Measurements from ENCODE around the gene C1orf159.
"Not testable (repeated sequence)": the region's sequence is repeated elsewhere in the genome, so short reads cannot be mapped to it uniquely, and the experiment has no call there.

Gene C1orf159

DNA sequence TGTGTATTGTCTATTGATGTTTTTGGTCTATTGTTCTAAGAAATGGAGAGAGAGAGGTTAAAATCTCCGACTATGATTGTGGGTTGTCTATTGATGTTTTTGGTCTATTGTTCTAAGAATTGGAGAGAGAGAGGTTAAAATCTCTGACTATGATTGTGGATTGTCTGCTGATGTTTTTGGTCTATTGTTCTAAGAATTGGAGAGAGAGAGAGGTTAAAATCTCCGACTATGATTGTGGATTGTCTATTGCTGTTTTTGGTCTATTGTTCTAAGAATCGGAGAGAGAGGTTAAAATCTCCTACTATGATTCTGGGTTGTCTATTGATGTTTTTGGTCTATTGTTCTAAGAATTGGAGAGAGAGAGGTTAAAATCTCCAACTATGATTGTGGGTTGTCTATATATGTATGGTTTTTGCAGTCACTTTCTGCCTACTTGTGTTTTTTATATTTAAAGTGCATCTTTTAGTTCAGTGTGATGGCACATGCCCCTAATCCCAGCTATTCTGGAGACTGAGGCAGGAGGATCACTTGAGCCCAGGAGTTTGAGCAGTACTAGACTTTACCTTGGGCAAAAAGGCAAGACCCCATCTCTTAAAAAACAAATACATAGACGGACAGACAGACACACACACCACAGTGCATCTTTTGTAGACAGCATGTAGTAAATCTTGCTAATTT lies 16.2 kb downstream of the C1orf159 start:
- H3K79me2 ChIP-seq (ENCODE audit: insufficient read depth, low read length), result no peaks in the 10 kb centered on the region
- no peaks in the 10 kb centered on the region for H3K9me2 ChIP-seq (replicated peaks; ENCODE audit: insufficient read depth, low read length)
- no peak overlapping the region for H3K4me2 ChIP-seq (ENCODE audit: low read depth, low read length, poor library complexity, severe bottlenecking)
- H3F3A ChIP-seq (ENCODE audit: insufficient read depth), result no peaks in the 10 kb centered on the region
- peaks cover 4% of the 10 kb centered on the region; the same call in 1 of the 2 replicates for H3K9me3 ChIP-seq (ENCODE audit: insufficient read depth, low read length)
- no peak overlapping the region for H3K4me3 ChIP-seq (ENCODE audit: insufficient read depth, low read length, poor library complexity, severe bottlenecking)
- TF ChIP-seq, protein P1, sequence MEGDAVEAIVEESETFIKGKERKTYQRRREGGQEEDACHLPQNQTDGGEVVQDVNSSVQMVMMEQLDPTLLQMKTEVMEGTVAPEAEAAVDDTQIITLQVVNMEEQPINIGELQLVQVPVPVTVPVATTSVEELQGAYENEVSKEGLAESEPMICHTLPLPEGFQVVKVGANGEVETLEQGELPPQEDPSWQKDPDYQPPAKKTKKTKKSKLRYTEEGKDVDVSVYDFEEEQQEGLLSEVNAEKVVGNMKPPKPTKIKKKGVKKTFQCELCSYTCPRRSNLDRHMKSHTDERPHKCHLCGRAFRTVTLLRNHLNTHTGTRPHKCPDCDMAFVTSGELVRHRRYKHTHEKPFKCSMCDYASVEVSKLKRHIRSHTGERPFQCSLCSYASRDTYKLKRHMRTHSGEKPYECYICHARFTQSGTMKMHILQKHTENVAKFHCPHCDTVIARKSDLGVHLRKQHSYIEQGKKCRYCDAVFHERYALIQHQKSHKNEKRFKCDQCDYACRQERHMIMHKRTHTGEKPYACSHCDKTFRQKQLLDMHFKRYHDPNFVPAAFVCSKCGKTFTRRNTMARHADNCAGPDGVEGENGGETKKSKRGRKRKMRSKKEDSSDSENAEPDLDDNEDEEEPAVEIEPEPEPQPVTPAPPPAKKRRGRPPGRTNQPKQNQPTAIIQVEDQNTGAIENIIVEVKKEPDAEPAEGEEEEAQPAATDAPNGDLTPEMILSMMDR (IDR thresholded peaks at IDR 0.05; ENCODE audit: insufficient read depth, low read length, poor library complexity, severe bottlenecking), result no peak
- TF ChIP-seq EZH2phosphoT487 (conservative IDR thresholded peaks at IDR 0.05; ENCODE audit: low read length), result no peak
- no peaks in the 10 kb centered on the region for H3K36me3 ChIP-seq (ENCODE audit: low read length)
- no peaks in the 10 kb centered on the region for H4K20me1 ChIP-seq (ENCODE audit: low read depth, low read length)
- no peaks in the 10 kb centered on the region for H3K27me3 ChIP-seq (ENCODE audit: low read length)
- H2AFZ ChIP-seq (ENCODE audit: low read depth, low read length, severe bottlenecking), result no peak overlapping the region
- no peak overlapping the region for H3K9ac ChIP-seq (ENCODE audit: low read length)
- H3K27ac ChIP-seq (ENCODE audit: low read depth, low read length), result no peak overlapping the region

- no peaks in the 10 kb centered on the region for H3K27me3 ChIP-seq (ENCODE audit: low read length)
- no peaks in the 10 kb centered on the region for H3K9me2 ChIP-seq (replicated peaks; ENCODE audit: insufficient read depth, low read length)
- H3K4me3 ChIP-seq (ENCODE audit: insufficient read depth, low read length, poor library complexity, severe bottlenecking), result no peak overlapping the region
- H3K9ac ChIP-seq (ENCODE audit: low read length), result no peak overlapping the region
- no peak overlapping the region for H2AFZ ChIP-seq (ENCODE audit: low read depth, low read length, severe bottlenecking)
- H3K9me3 ChIP-seq (ENCODE audit: insufficient read depth, low read length), result peaks cover 4% of the 10 kb centered on the region; the same call in 1 of the 2 replicates
- H3F3A ChIP-seq (ENCODE audit: insufficient read depth), result no peaks in the 10 kb centered on the region
- TF ChIP-seq, protein P1 (IDR thresholded peaks at IDR 0.05; ENCODE audit: insufficient read depth, low read length, poor library complexity, severe bottlenecking), result no peak
- no peak for TF ChIP-seq EZH2phosphoT487 (conservative IDR thresholded peaks at IDR 0.05; ENCODE audit: low read length)
- no peaks in the 10 kb centered on the region for H3K79me2 ChIP-seq (ENCODE audit: insufficient read depth, low read length)
- no peak overlapping the region for H3K27ac ChIP-seq (ENCODE audit: low read depth, low read length)
- H4K20me1 ChIP-seq (ENCODE audit: low read depth, low read length), result no peaks in the 10 kb centered on the region
- no peak overlapping the region for H3K4me2 ChIP-seq (ENCODE audit: low read depth, low read length, poor library complexity, severe bottlenecking)
- H3K36me3 ChIP-seq (ENCODE audit: low read length), result no peaks in the 10 kb centered on the region
Measured at GRCh38 chr1:1098681-1099421, 17.0 kb downstream of the C1orf159 start.

- not testable (repeated sequence) for H3K9ac ChIP-seq (ENCODE audit: low read length); H3K4me3 ChIP-seq (ENCODE audit: insufficient read depth, low read length, poor library complexity, severe bottlenecking); H3K79me2 ChIP-seq (ENCODE audit: insufficient read depth, low read length); H4K20me1 ChIP-seq (ENCODE audit: low read depth, low read length); H3K27ac ChIP-seq (ENCODE audit: low read depth, low read length); H3F3A ChIP-seq (ENCODE audit: insufficient read depth); H3K9me2 ChIP-seq (replicated peaks; ENCODE audit: insufficient read depth, low read length); H3K9me3 ChIP-seq (ENCODE audit: insufficient read depth, low read length); H3K27me3 ChIP-seq (ENCODE audit: low read length); H3K36me3 ChIP-seq (ENCODE audit: low read length); H3K4me2 ChIP-seq (ENCODE audit: low read depth, low read length, poor library complexity, severe bottlenecking); H2AFZ ChIP-seq (ENCODE audit: low read depth, low read length, severe bottlenecking)
Measured at GRCh38 chr1:1096136-1096535, 19.8 kb downstream of the C1orf159 start.

GRCh38 chr1:1094981-1095380 lies 20.9 kb downstream of the C1orf159 start:
- H3F3A ChIP-seq (ENCODE audit: insufficient read depth), result no peaks in the 10 kb centered on the region
- H4K20me1 ChIP-seq (ENCODE audit: low read depth, low read length), result no peaks in the 10 kb centered on the region
- H3K79me2 ChIP-seq (ENCODE audit: insufficient read depth, low read length), result no peaks in the 10 kb centered on the region
- no peaks in the 10 kb centered on the region for H3K9me3 ChIP-seq (ENCODE audit: insufficient read depth, low read length)
- no peaks in the 10 kb centered on the region for H3K36me3 ChIP-seq (ENCODE audit: low read length)
- no peaks in the 10 kb centered on the region for H3K27me3 ChIP-seq (ENCODE audit: low read length)
- no peak overlapping the region for H3K9ac ChIP-seq (ENCODE audit: low read length)
- H3K4me2 ChIP-seq (ENCODE audit: low read depth, low read length, poor library complexity, severe bottlenecking), result no peak overlapping the region
- no peak overlapping the region for H3K4me3 ChIP-seq (ENCODE audit: insufficient read depth, low read length, poor library complexity, severe bottlenecking)
- no peak overlapping the region for H3K27ac ChIP-seq (ENCODE audit: low read depth, low read length)
- no peaks in the 10 kb centered on the region for H3K9me2 ChIP-seq (replicated peaks; ENCODE audit: insufficient read depth, low read length)
- H2AFZ ChIP-seq (ENCODE audit: low read depth, low read length, severe bottlenecking), result no peak overlapping the region
- no peak for TF ChIP-seq EZH2phosphoT487 (conservative IDR thresholded peaks at IDR 0.05; ENCODE audit: low read length)
- TF ChIP-seq, protein P1 (IDR thresholded peaks at IDR 0.05; ENCODE audit: insufficient read depth, low read length, poor library complexity, severe bottlenecking), result no peak
